HG02884 (cell line): Measurements from ENCODE around the gene FAM117A.
"Not testable (repeated sequence)": the region's sequence is repeated elsewhere in the genome, so short reads cannot be mapped to it uniquely, and the experiment has no call there.

Experiments used
- ATAC-seq: cut with Tn5 transposase; IDR thresholded peaks from one replicate; pipeline ENCODE4 v1.9.1; 2021; ENCODE audit warnings: mild to moderate bottlenecking, moderate library complexity; ENCODE audit not compliant: unreplicated experiment

FAM117A gene

GRCh38 chr17:49764559-49765180 lies 739 bp upstream of the FAM117A start:
- ATAC-seq = no peak

- no peak for ATAC-seq
These were observed 1.6 kb downstream of the FAM117A start for GRCh38 chr17:49762151-49762941.

GRCh38 chr17:49760932-49761558 lies 2.9 kb downstream of the FAM117A start:
- ATAC-seq = no peak

- no peak for ATAC-seq
These were observed 3.6 kb downstream of the FAM117A start for GRCh38 chr17:49760296-49760695.

GRCh38 chr17:49759203-49759602 lies 4.7 kb downstream of the FAM117A start:
- no peak for ATAC-seq

- not testable (repeated sequence) for ATAC-seq
These were observed 5.4 kb downstream of the FAM117A start for GRCh38 chr17:49758464-49759010.

GRCh38 chr17:49757151-49757777 lies 6.7 kb downstream of the FAM117A start:
- no peak for ATAC-seq

- ATAC-seq = no peak
These were observed 7.4 kb downstream of the FAM117A start for GRCh38 chr17:49756323-49757150.

GRCh38 chr17:49755663-49756283 lies 8.2 kb downstream of the FAM117A start:
- no peak for ATAC-seq

GRCh38 chr17:49753959-49754391 lies 10.0 kb downstream of the FAM117A start:
- ATAC-seq = no peak

- no peak for ATAC-seq
These were observed 11.4 kb downstream of the FAM117A start for GRCh38 chr17:49752508-49752907.

GRCh38 chr17:49749730-49750129 lies 14.2 kb downstream of the FAM117A start:
- ATAC-seq = no peak

- ATAC-seq = peak; percentile 72
These were observed 15.1 kb downstream of the FAM117A start for GRCh38 chr17:49748791-49749190.

- no peak for ATAC-seq
These were observed 15.7 kb downstream of the FAM117A start for GRCh38 chr17:49748223-49748622.

- no peak for ATAC-seq
These were observed 16.3 kb downstream of the FAM117A start for GRCh38 chr17:49747632-49748031.

GRCh38 chr17:49746791-49747490 lies 17.0 kb downstream of the FAM117A start:
- ATAC-seq = peak; percentile 46

- no peak for ATAC-seq
These were observed 18.5 kb downstream of the FAM117A start for GRCh38 chr17:49745175-49746139.

- no peak for ATAC-seq
These were observed 21.7 kb downstream of the FAM117A start for GRCh38 chr17:49742166-49742638.
